Heart right ventricle (tissue), 16 donors: ENCODE measurements around the gene TMED5. TPM values are rescaled to one million over a fixed set of nuclear protein-coding genes. Genes with fewer than 3 reads are reported as not detected.
"Not testable (repeated sequence)": the region's sequence is repeated elsewhere in the genome, so short reads cannot be mapped to it uniquely, and the experiment has no call there.

Experiments used
- ATAC-seq, 8 donors: fragments of 200-7000 bp; cut with Tn5 transposase; one replicate each; pipeline ENCODE4 v1.9.1; 2020; ENCODE audit warnings: mild to moderate bottlenecking in 8 of 8, moderate library complexity in 8 of 8, moderate number of reproducible peaks in 1 of 8
- DNase-seq, 2 donors: peaks; one replicate each; pipeline ENCODE4 v3.0.0-alpha.2; 2020
- H3K27ac ChIP-seq, 10 donors: fragments of 200-600 bp; sonication (generic) in 2 of 10; one replicate each; pipeline versions ENCODE4 v1.5.0 to v1.8.0; 2020 to 2022; ENCODE audit warnings: mild to moderate bottlenecking in 3 of 10
- H3K27me3 ChIP-seq, 7 donors: fragments of 200-600 bp; one replicate each; pipeline ENCODE4 v1.8.0; 2021 to 2022; ENCODE audit warnings: mild to moderate bottlenecking in 2 of 7
- H3K36me3 ChIP-seq, 9 donors: fragments of 200-600 bp; sonication (generic) in 1 of 9; one replicate each; pipeline versions ENCODE4 v1.5.0 to v1.8.0; 2020 to 2022; ENCODE audit warnings: mild to moderate bottlenecking in 2 of 9
- H3K4me1 ChIP-seq, 9 donors: fragments of 200-600 bp; sonication (generic) in 1 of 9; one replicate each; pipeline versions ENCODE4 v1.5.0 to v1.8.0; 2020 to 2022; ENCODE audit warnings: mild to moderate bottlenecking in 4 of 9
- H3K4me3 ChIP-seq, 10 donors: fragments of 200-600 bp; sonication (generic) in 2 of 10; one replicate each; pipeline versions ENCODE4 v1.5.0 to v1.8.0; 2020 to 2022; ENCODE audit warnings: mild to moderate bottlenecking in 7 of 10, moderate library complexity in 2 of 10
- H3K9me3 ChIP-seq, 11 donors: fragments of 200-600 bp in 10 of 11; sonication (generic) in 2 of 11; one replicate each; pipeline versions ENCODE4 v1.5.0 to v1.8.0; 2013 to 2022; ENCODE audit warnings: mild to moderate bottlenecking in 2 of 11, control low read depth in 1 of 11, moderate library complexity in 1 of 11
- CTCF ChIP-seq, 9 donors: fragments of 200-600 bp; sonication (generic) in 2 of 9; IDR thresholded peaks; one replicate each; pipeline versions ENCODE4 v1.5.0 to v1.8.0; 2021 to 2022; ENCODE audit warnings: antibody characterized with exemption in 9 of 9, mild to moderate bottlenecking in 5 of 9, moderate library complexity in 1 of 9
- WGBS, 2 donors: extraction: QIAGEN DNeasy Blood & Tissue Kit; methylation state at CpG; one replicate each; pipeline ENCODE4 v1.1.7; 2013; ENCODE audit warnings: inconsistent platforms in 1 of 2; 5-methylcytosine and 5-hydroxymethylcytosine counted together
- intact Hi-C, 10 donors: fragments of 100-400 bp; cut with DNase I; formaldehyde crosslinking; loops; one replicate each; pipeline versions ENCODE4 v1.11.1 to v1.14.2; 2022
- polyA plus RNA-seq, 2 donors: library from polyadenylated mRNA; stranded (reverse); fragments of 200-250 nt; gene quantifications; one replicate each; pipeline ENCODE4 v1.2.3, GENCODE V29; 2013
- total RNA-seq, 10 donors: library from RNA; stranded (reverse); fragmentation: NEBNext Ultra II Directional in 3 of 10; extraction: Animal tissue kit (Norgen Biotek cat#: 25700) in 3 of 10; gene quantifications; one replicate each; pipeline versions ENCODE4 v1.2.1 to v1.2.4, GENCODE V29; 2021 to 2023
- donor health status: Arrhythmogenic right ventricular cardiomyopathy.
- donor health status: ischemic (EF 13 %, LVEDD 7.1; RV severe dilation, severe dysfunction).
- donor health status: healthy with polysubstance abuse.
- donor health status: DM: no; HTN: yes; CAD: no.
- donor health status: DM: no; HTN: no; CAD: no.
- donor health status: ischemic (EF 25% LVEDD 6.9; RV normal size, moderate dysfunction).
- donor health status: ischemic (EF 25% LVEDD 5.7; RV mildly dilated, moderate dysfunction).
- donor health status: healthy.
- donor health status: DM: yes; HTN: yes; CAD: no.
- donor health status: Ischemic cardiomyopathy.
- donor health status: ischemic (EF 35%, LVEDD 5.7; RV mildly dilated, moderate dysfunction).
- donor health status: nonischemic (EF 11% LVEDD 7.7; RV severe dilation, severe dysfunction).
- donor health status: DM: yes; HTN: yes; CAD: no.
- donor health status: PGD.
- donor health status: ischemic (EF 29% LVEDD 5.4; RV normal size, mild dysfunction).
- donor health status: nonischemic (EF 23%, LVEDD 6.1; RV moderate dilation, normal function).

TMED5 gene
- total and polyA plus RNA-seq, 12 donors: 8.4 to 82.4 (median 38.4) TPM

- intact Hi-C loops: loop anchor here in 2 of 10 donors (5.0 kb wide), 2 partner anchors 104 to 166 kb away; partner anchors contain the start of genes DR1 (in 1 of the 2) and MTF2 (in 1 of the 2)
- 2% methylated on average over 43 of the region's 43 CpGs for WGBS, 2 donors
- no peak for TF ChIP-seq CTCF (IDR thresholded peaks at IDR 0.05)
Measured at GRCh38 chr1:93180723-93181613, 755 bp upstream of the TMED5 start, which contains the start of gene CCDC18. Gene CCDC18 (plus strand): TSS chr1:93180724. CDS start chr1:93183362, 2,638 bp downstream.

GRCh38 chr1:93178418-93178817 lies 1.8 kb downstream of the TMED5 start:
- Histone ChIP-seq H3K4me1 (peaks cover 0 to 55% (median 33%) of the 10 kb centered on the region in 9 donors), H3K36me3 (peaks cover 0 to 23% (median 0%) of the 10 kb centered on the region in 9 donors), H3K9me3 (peaks cover 0 to 4% (median 0%) of the 10 kb centered on the region in 11 donors), H3K4me3 (peak overlapping the region in 9 of 10 donors; percentile 63 to 91 (median 81)), H3K27ac (peak overlapping the region in 5 of 10 donors; percentile 12 to 99 (median 98)), H3K27me3 (no peaks in the 10 kb centered on the region)
- no peak for TF ChIP-seq CTCF (IDR thresholded peaks at IDR 0.05)
- WGBS, 2 donors: 27 to 34% methylated on average over 5 of the region's 5 CpGs
- no peak for DNase-seq
- no peak for ATAC-seq
- intact Hi-C loops: loop anchor here in 2 of 10 donors (5.0 kb wide), 1 partner anchor 96 kb away; no protein-coding TSS in a partner anchor

More at GRCh38 chr1:93180723-93181613, 755 bp upstream of the TMED5 start, which contains the start of gene CCDC18:
- no peak for ATAC-seq
- no peaks in the 10 kb centered on the region for H3K27me3 ChIP-seq
- peaks cover 0 to 12% (median 0%) of the 10 kb centered on the region in 9 donors for H3K36me3 ChIP-seq
- H3K9me3 ChIP-seq: no peaks in the 10 kb centered on the region
- no peak for DNase-seq
- H3K4me1 ChIP-seq: peaks cover 0 to 40% (median 25%) of the 10 kb centered on the region in 9 donors
- peak within 1 kb of the TSS; percentile 63 to 91 (median 81) for H3K4me3 ChIP-seq
- peak within 1 kb of the TSS; percentile 93 to 99 (median 98) for H3K27ac ChIP-seq

GRCh38 chr1:93177991-93178390 lies 2.2 kb downstream of the TMED5 start:
- no peak for TF ChIP-seq CTCF (IDR thresholded peaks at IDR 0.05)
- Histone ChIP-seq H3K27ac (peak overlapping the region in 3 of 10 donors; percentile 12 to 98 (median 98)), H3K9me3 (peaks cover 0 to 4% (median 0%) of the 10 kb centered on the region in 11 donors), H3K27me3 (no peaks in the 10 kb centered on the region), H3K36me3 (peaks cover 0 to 23% (median 0%) of the 10 kb centered on the region in 9 donors), H3K4me3 (peak overlapping the region in 9 of 10 donors; percentile 63 to 91 (median 81)), H3K4me1 (peaks cover 0 to 59% (median 37%) of the 10 kb centered on the region in 9 donors)
- 34 to 35% methylated on average over 4 of the region's 4 CpGs for WGBS, 2 donors
- no peak for DNase-seq
- ATAC-seq: no peak
- intact Hi-C loops: loop anchor here in 2 of 10 donors (5.0 kb wide), 1 partner anchor 96 kb away; no protein-coding TSS in a partner anchor

DNA sequence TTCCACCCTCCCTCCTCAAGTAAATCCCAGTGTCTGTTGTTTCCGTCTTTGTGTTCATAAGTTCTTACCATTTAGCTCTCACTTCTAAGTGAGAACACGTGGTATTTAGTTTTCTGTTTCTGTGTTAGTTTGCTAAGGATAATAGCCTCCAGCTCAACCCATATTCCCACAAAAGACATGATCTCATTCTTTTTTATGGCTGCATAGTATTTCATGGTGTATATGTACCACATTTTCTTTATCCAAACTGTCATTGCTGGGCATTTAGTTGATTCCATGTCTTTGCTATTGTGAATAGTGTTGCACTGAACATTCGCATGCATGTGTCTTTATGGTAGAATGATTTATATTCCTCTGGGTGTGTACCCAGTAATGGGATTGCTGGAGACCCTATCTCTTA lies 5.6 kb downstream of the TMED5 start:
- H3K27ac ChIP-seq, H3K4me3 ChIP-seq, H3K27me3 ChIP-seq, H3K9me3 ChIP-seq, DNase-seq, ATAC-seq: not testable (repeated sequence)
- Histone ChIP-seq H3K4me1 (peaks cover 0 to 68% (median 40%) of the 10 kb centered on the region in 9 donors), H3K36me3 (peaks cover 0 to 23% (median 0%) of the 10 kb centered on the region in 9 donors)
- whole genome bisulfite sequencing, 2 donors: 98% methylated on average over 3 of the region's 3 CpGs
- intact Hi-C loops: loop anchor here in 2 of 10 donors (5.0 kb wide), 1 partner anchor 92 kb away; no protein-coding TSS in a partner anchor
